DMS114 treated with DMSO at 0.1 percent for 48 hours (cell line): ENCODE data around the gene TNFRSF17.

Experiments
- DNase-seq: peaks from one replicate; lab custom pipeline; 2025; ENCODE audit not compliant: unreplicated experiment; lab: John Stamatoyannopoulos, UW

Gene TNFRSF17

GRCh38 chr16:12002447-12003006 is 37.5 kb downstream of the TNFRSF17 start:
- no peak for DNase-seq

- no peak for DNase-seq
These were observed 41.6 kb downstream of the TNFRSF17 start for GRCh38 chr16:12006637-12007036.

- no peak for DNase-seq
These were observed 44.5 kb downstream of the TNFRSF17 start for GRCh38 chr16:12009462-12009861.

GRCh38 chr16:12009922-12010321 is 44.9 kb downstream of the TNFRSF17 start:
- DNase-seq: no peak

- no peak for DNase-seq
These were observed 45.6 kb downstream of the TNFRSF17 start for GRCh38 chr16:12010388-12011251.

GRCh38 chr16:12011565-12011964 is 46.6 kb downstream of the TNFRSF17 start:
- DNase-seq: no peak

- DNase-seq: no peak
These were observed 51.4 kb downstream of the TNFRSF17 start for GRCh38 chr16:12016291-12016947.

- DNase-seq: no peak
These were observed 52.5 kb downstream of the TNFRSF17 start for GRCh38 chr16:12017558-12017957.
